ENCODE data around the gene GARIN3.

DNA sequence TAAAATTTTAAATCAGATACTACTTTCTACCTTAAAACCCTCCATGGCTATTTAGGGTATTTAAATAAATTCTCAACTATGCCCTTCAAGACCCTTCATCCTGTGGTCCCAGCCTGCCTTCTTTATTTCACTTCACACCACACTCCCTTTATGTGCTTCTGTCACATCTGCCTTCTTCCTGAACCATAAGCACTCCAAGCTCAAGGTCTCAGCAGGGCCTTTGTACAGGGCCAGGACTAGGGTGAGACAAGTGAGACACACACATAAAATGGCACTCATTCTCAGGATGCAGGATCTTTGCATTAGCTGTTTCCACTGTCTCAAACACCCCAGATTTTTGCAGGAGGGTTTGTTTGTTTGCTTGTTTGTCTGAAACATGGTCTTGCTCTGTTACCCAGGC, 22.2 kb upstream of the GARIN3 start:
- TF ChIP-seq, protein P1, sequence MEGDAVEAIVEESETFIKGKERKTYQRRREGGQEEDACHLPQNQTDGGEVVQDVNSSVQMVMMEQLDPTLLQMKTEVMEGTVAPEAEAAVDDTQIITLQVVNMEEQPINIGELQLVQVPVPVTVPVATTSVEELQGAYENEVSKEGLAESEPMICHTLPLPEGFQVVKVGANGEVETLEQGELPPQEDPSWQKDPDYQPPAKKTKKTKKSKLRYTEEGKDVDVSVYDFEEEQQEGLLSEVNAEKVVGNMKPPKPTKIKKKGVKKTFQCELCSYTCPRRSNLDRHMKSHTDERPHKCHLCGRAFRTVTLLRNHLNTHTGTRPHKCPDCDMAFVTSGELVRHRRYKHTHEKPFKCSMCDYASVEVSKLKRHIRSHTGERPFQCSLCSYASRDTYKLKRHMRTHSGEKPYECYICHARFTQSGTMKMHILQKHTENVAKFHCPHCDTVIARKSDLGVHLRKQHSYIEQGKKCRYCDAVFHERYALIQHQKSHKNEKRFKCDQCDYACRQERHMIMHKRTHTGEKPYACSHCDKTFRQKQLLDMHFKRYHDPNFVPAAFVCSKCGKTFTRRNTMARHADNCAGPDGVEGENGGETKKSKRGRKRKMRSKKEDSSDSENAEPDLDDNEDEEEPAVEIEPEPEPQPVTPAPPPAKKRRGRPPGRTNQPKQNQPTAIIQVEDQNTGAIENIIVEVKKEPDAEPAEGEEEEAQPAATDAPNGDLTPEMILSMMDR (IDR thresholded peaks at IDR 0.05) = no peak
- no peak for TF ChIP-seq POLR2AphosphoS5 (IDR thresholded peaks at IDR 0.05)
